ENCODE results near the gene SKOR2.

The SKOR2 gene

GRCh38 chr18:47260120-47260923, 8.9 kb upstream of the SKOR2 start:
- TF ChIP-seq CTCF (IDR thresholded peaks at IDR 0.05; ENCODE audit: low read depth, low read length, missing control alignments), result no peak
- H3K4me3 ChIP-seq (ENCODE audit: low read depth, low read length), result no peak overlapping the region
- DNase-seq (ENCODE audit: low read depth), result peak; percentile 16
- in situ Hi-C loops (cut with HindIII; ENCODE audit: low sequenced_read_pairs), result no loop called here

GRCh38 chr18:47254341-47254939, 3.0 kb upstream of the SKOR2 start:
- H3K4me3 ChIP-seq (ENCODE audit: low read depth, low read length), result no peak overlapping the region
- TF ChIP-seq CTCF (IDR thresholded peaks at IDR 0.05; ENCODE audit: low read depth, low read length, missing control alignments), result no peak
- DNase-seq (ENCODE audit: low read depth), result peak; percentile 28
- in situ Hi-C loops (cut with HindIII; ENCODE audit: low sequenced_read_pairs), result no loop called here

GRCh38 chr18:47253101-47253654, 1.7 kb upstream of the SKOR2 start:
- no peak for TF ChIP-seq CTCF (IDR thresholded peaks at IDR 0.05; ENCODE audit: low read depth, low read length, missing control alignments)
- in situ Hi-C loops (cut with HindIII; ENCODE audit: low sequenced_read_pairs), result no loop called here
- no peak overlapping the region for H3K4me3 ChIP-seq (ENCODE audit: low read depth, low read length)
- no peak for DNase-seq (ENCODE audit: low read depth)

- in situ Hi-C loops (cut with HindIII; ENCODE audit: low sequenced_read_pairs), result no loop called here
- no peak for TF ChIP-seq CTCF (IDR thresholded peaks at IDR 0.05; ENCODE audit: low read depth, low read length, missing control alignments)
- no peak for DNase-seq (ENCODE audit: low read depth)
- H3K4me3 ChIP-seq (ENCODE audit: low read depth, low read length), result no peak overlapping the region
Measured at GRCh38 chr18:47250391-47251046, 941 bp downstream of the SKOR2 start.

GRCh38 chr18:47249314-47249981, 2.0 kb downstream of the SKOR2 start:
- DNase-seq (ENCODE audit: low read depth), result no peak
- H3K4me3 ChIP-seq (ENCODE audit: low read depth, low read length), result no peak overlapping the region
- in situ Hi-C loops (cut with HindIII; ENCODE audit: low sequenced_read_pairs), result no loop called here
- no peak for TF ChIP-seq CTCF (IDR thresholded peaks at IDR 0.05; ENCODE audit: low read depth, low read length, missing control alignments)
